OCI-LY7 (cell line): Measurements from ENCODE around the gene WLS.

Experiments used
- CTCF ChIP-seq: fragments of 200-600 bp; sonication (generic); conservative IDR thresholded peaks from 2 replicates; pipeline ENCODE4 v1.5.1; 2014; ENCODE audit warnings: mild to moderate bottlenecking, antibody characterized with exemption, low read length, moderate library complexity, mixed read lengths
- EZH2phosphoT487 ChIP-seq: fragments of 200-600 bp; sonication (generic); IDR thresholded peaks from 2 replicates; pipeline ENCODE4 v1.6.1; 2018; ENCODE audit warnings: low read depth, borderline replicate concordance, mild to moderate bottlenecking, mixed run types, antibody characterized with exemption, low read length, moderate library complexity, mixed read lengths

DNA sequence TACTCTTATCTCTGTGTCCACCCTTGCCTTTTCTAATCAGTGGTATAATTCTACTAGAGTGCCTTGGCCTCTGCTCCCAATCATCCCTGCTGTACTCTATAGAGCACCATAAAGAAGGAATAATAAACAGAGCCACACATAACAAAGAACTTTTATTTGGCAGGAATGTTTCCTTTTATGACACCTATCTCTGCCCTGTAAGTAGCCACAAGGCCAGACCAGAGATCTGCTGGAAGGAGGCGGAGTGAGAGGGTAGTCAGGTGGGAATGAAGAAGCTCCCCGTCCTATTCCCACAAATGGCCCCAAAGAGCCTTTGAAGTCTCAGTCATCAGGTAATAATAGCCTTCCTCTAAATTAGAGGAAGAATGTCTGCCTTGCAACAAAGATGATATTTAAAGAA lies 32.7 kb downstream of the WLS start:
- TF ChIP-seq EZH2phosphoT487, result no peak
- TF ChIP-seq CTCF, result no peak
